ENCODE results near the gene DGKH. TPM values are rescaled to one million over a fixed set of nuclear protein-coding genes. Genes with fewer than 3 reads are reported as not detected.
A peak's percentile ranks its signal among the peaks of the same experiment; 100 is the strongest.

DGKH gene
- total RNA-seq, 1 experiment from 2014 or later, result 5.2 TPM

DNA sequence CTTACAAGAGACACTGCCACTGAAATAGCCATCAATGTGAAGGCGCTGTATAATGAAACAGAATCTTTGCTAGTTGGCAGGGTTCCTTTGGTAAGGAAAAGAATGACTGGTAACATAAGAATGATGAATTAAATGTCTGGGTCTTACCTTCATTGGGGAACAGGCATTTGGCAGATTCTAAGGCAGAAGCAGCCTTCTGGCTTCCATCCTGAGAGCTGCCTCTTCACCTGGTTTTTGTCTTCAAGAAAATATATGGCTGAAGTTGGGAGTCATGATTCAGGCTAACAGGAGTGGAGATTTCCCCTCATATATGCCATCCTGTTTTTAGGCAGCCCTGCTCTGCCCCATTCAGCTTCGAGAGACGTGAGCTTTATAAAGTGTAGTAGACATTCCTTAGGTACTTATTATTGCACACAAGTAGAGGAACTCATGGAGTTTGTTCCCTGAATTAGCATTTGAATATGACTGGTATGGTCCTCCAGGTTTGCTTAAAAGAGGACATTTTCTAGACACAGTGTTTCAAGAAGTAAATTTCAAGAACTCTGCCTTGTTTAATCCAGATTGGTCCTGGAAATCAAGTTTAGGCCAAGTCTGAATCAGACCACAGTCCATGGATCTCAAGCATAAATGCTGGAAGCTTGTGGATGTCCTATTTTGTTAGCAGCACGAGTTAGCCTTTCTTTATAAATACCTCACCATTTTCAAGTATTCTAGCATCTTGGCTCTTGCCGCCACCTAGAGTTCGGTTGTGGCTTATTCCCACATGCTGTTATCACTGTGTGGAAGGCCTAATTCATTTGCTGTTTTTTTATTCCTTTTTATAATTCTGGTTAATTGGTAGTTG lies 167.4 kb downstream of the DGKH start:
- Mint-ChIP-seq H3K4me3 (ENCODE audit: unreplicated experiment) (no peak overlapping the region), H3K36me3 (ENCODE audit: insufficient read depth, unreplicated experiment) (no peaks in the 10 kb centered on the region), H3K27ac (ENCODE audit: unreplicated experiment) (no peak overlapping the region), H3K27me3 (ENCODE audit: insufficient read depth, unreplicated experiment) (no peaks in the 10 kb centered on the region), H3K4me1 (ENCODE audit: low read depth, unreplicated experiment) (peaks cover 6% of the 10 kb centered on the region), H3K9me3 (ENCODE audit: unreplicated experiment) (no peaks in the 10 kb centered on the region)
- no TSS peak for BruUV-seq (replicated peaks)
- TF ChIP-seq CTCF (IDR thresholded peaks at IDR 0.05; ENCODE audit: insufficient read depth in 1 of 2, low read depth in 1 of 2, low read length in 1 of 2, severe bottlenecking in 1 of 2, unreplicated experiment in 1 of 2), result peak; percentile 41 to 65
- Histone ChIP-seq H3K9me3 (no peaks in the 10 kb centered on the region), H3K4me1 (no peaks in the 10 kb centered on the region), H3K36me3 (ENCODE audit: control insufficient read depth, insufficient read depth, low read length) (no peaks in the 10 kb centered on the region), H3K27me3 (replicated peaks; ENCODE audit: control insufficient read depth, insufficient read depth, low read length) (no peaks in the 10 kb centered on the region), H3K4me3 (ENCODE audit: low read depth, low read length) (no peak overlapping the region)
- ChIA-PET POLR2A (no interaction called here), CTCF (interaction anchor here (0.7 to 1.0 kb wide), 2 partner anchors 42 to 547 kb away, joined by 3 read pairs; no protein-coding TSS in a partner anchor)
- intact Hi-C loops (cut with micrococcal nuclease; ENCODE audit: unreplicated experiment), result loop anchor here (2.0 to 10.0 kb wide), 4 partner anchors 105 to 801 kb away; partner anchors contain the start of gene DGKH
- DNase-seq, result peak; percentile 45 to 55

DNA sequence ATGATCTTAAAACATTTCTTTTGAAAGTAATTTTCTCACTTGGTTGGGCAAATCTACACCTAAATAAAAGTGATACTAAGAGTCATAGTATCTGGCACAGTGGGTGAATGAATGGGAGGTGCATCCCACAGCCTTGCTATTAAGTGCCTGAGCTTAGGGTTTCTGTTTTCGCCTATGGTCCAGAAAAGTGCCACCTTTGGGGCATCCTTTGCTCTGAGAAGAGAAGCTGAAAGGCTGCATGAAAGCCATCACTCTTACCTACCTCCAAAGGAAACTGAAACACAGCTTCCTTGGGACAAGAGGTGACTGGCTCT lies 167.9 kb downstream of the DGKH start:
- no peak for DNase-seq
- no peaks in the 10 kb centered on the region for H3K9me3 ChIP-seq
- BruUV-seq (replicated peaks), result no TSS peak
- no peaks in the 10 kb centered on the region for H3K27me3 Mint-ChIP-seq (ENCODE audit: insufficient read depth, unreplicated experiment)
- no peak overlapping the region for H3K27ac Mint-ChIP-seq (ENCODE audit: unreplicated experiment)
- intact Hi-C loops (cut with micrococcal nuclease; ENCODE audit: unreplicated experiment), result loop anchor here (2.0 to 10.0 kb wide), 4 partner anchors 106 to 802 kb away; partner anchors contain the start of gene DGKH
- no peak overlapping the region for H3K4me3 ChIP-seq (ENCODE audit: low read depth, low read length)
- H3K27me3 ChIP-seq (replicated peaks; ENCODE audit: control insufficient read depth, insufficient read depth, low read length), result no peaks in the 10 kb centered on the region
- no peaks in the 10 kb centered on the region for H3K36me3 ChIP-seq (ENCODE audit: control insufficient read depth, insufficient read depth, low read length)
- ChIA-PET CTCF (interaction anchor here (0.7 to 1.0 kb wide), 2 partner anchors 42 to 548 kb away, joined by 3 read pairs; no protein-coding TSS in a partner anchor), POLR2A (no interaction called here)
- H3K36me3 Mint-ChIP-seq (ENCODE audit: insufficient read depth, unreplicated experiment), result no peaks in the 10 kb centered on the region
- H3K4me1 Mint-ChIP-seq (ENCODE audit: low read depth, unreplicated experiment), result peaks cover 6% of the 10 kb centered on the region
- H3K4me1 ChIP-seq, result no peaks in the 10 kb centered on the region
- no peak overlapping the region for H3K4me3 Mint-ChIP-seq (ENCODE audit: unreplicated experiment)
- no peaks in the 10 kb centered on the region for H3K9me3 Mint-ChIP-seq (ENCODE audit: unreplicated experiment)
- TF ChIP-seq CTCF (IDR thresholded peaks at IDR 0.05; ENCODE audit: insufficient read depth in 1 of 2, low read depth in 1 of 2, low read length in 1 of 2, severe bottlenecking in 1 of 2, unreplicated experiment in 1 of 2), result peak in 1 of 2 experiments; percentile 34

- H3K27ac Mint-ChIP-seq (ENCODE audit: unreplicated experiment), result no peak overlapping the region
- no peaks in the 10 kb centered on the region for H3K36me3 Mint-ChIP-seq (ENCODE audit: insufficient read depth, unreplicated experiment)
- ChIA-PET POLR2A (no interaction called here), CTCF (no interaction called here)
- H3K4me1 Mint-ChIP-seq (ENCODE audit: low read depth, unreplicated experiment), result peaks cover 6% of the 10 kb centered on the region
- no peaks in the 10 kb centered on the region for H3K36me3 ChIP-seq (ENCODE audit: control insufficient read depth, insufficient read depth, low read length)
- no peak for DNase-seq
- H3K27me3 Mint-ChIP-seq (ENCODE audit: insufficient read depth, unreplicated experiment), result no peaks in the 10 kb centered on the region
- no peak overlapping the region for H3K4me3 Mint-ChIP-seq (ENCODE audit: unreplicated experiment)
- no peaks in the 10 kb centered on the region for H3K27me3 ChIP-seq (replicated peaks; ENCODE audit: control insufficient read depth, insufficient read depth, low read length)
- intact Hi-C loops (cut with micrococcal nuclease; ENCODE audit: unreplicated experiment), result loop anchor here (5.0 to 10.0 kb wide), 3 partner anchors 174 to 804 kb away; partner anchors contain the start of gene DGKH
- no peaks in the 10 kb centered on the region for H3K9me3 Mint-ChIP-seq (ENCODE audit: unreplicated experiment)
- no peaks in the 10 kb centered on the region for H3K4me1 ChIP-seq
- BruUV-seq (replicated peaks), result no TSS peak
- TF ChIP-seq CTCF (IDR thresholded peaks at IDR 0.05; ENCODE audit: insufficient read depth in 1 of 2, low read depth in 1 of 2, low read length in 1 of 2, severe bottlenecking in 1 of 2, unreplicated experiment in 1 of 2), result no peak
- H3K9me3 ChIP-seq, result no peaks in the 10 kb centered on the region
- H3K4me3 ChIP-seq (ENCODE audit: low read depth, low read length), result no peak overlapping the region
Observed at GRCh38 chr13:42218576-42218975, 170.1 kb downstream of the DGKH start.
